Measurements from ENCODE around the gene HLA-DRA. TPM values are rescaled to one million over a fixed set of nuclear protein-coding genes. Genes with fewer than 3 reads are reported as not detected.

The HLA-DRA gene
- total RNA-seq, 2 experiments from 2014 or later, result 552 to 1,231 TPM

GRCh38 chr6:32483968-32484613 lies 44.4 kb downstream of the HLA-DRA start:
- Histone ChIP-seq H3K4me3 (ENCODE audit: low read depth, low read length, poor library complexity, severe bottlenecking) (no peak overlapping the region), H3K9me2 (ENCODE audit: insufficient read depth, low read length) (no peaks in the 10 kb centered on the region), H3K79me2 (ENCODE audit: insufficient read depth, low read depth, low read length) (no peaks in the 10 kb centered on the region), H3K9me3 (ENCODE audit: low read length) (no peaks in the 10 kb centered on the region), H4K20me1 (ENCODE audit: insufficient read depth, low read length) (no peaks in the 10 kb centered on the region), H3K27ac (ENCODE audit: low read depth, low read length, poor library complexity, severe bottlenecking) (no peak overlapping the region), H2AFZ (ENCODE audit: low read length) (no peak overlapping the region), H3K36me3 (ENCODE audit: insufficient read depth, low read length) (no peaks in the 10 kb centered on the region), H3K4me2 (ENCODE audit: low read length) (no peak overlapping the region), H3K4me1 (ENCODE audit: insufficient read depth, low read length, poor library complexity, severe bottlenecking) (peaks cover 5% of the 10 kb centered on the region)
- DNase-seq (ENCODE audit: low spot score), result no peak
- ChIA-PET POLR2A (interaction anchor here (0.6 to 1.1 kb wide), 3 partner anchors 46 to 204 kb away, joined by 3 to 4 read pairs (median 3); partner anchors contain the start of gene HLA-DRB5), CTCF (ENCODE audit: unreplicated experiment) (no interaction called here)
- BruUV-seq (replicated peaks), result no TSS peak
- intact Hi-C loops (cut with micrococcal nuclease; ENCODE audit: unreplicated experiment), result no loop called here
- TF ChIP-seq EZH2phosphoT487 (IDR thresholded peaks at IDR 0.05; ENCODE audit: borderline replicate concordance, low read depth, low read length), result no peak
- no peak for TF ChIP-seq CTCF (conservative IDR thresholded peaks at IDR 0.05; ENCODE audit: low read length)

- intact Hi-C loops (cut with micrococcal nuclease; ENCODE audit: unreplicated experiment), result no loop called here
- no TSS peak for BruUV-seq (replicated peaks)
- Histone ChIP-seq H3K9me2 (ENCODE audit: insufficient read depth, low read length) (no peaks in the 10 kb centered on the region), H3K79me2 (ENCODE audit: insufficient read depth, low read depth, low read length) (no peaks in the 10 kb centered on the region), H3K4me2 (ENCODE audit: low read length) (no peak overlapping the region), H3K4me1 (ENCODE audit: insufficient read depth, low read length, poor library complexity, severe bottlenecking) (peaks cover 5% of the 10 kb centered on the region), H3K9me3 (ENCODE audit: low read length) (no peaks in the 10 kb centered on the region), H3K36me3 (ENCODE audit: insufficient read depth, low read length) (no peaks in the 10 kb centered on the region), H3K27ac (ENCODE audit: low read depth, low read length, poor library complexity, severe bottlenecking) (no peak overlapping the region), H4K20me1 (ENCODE audit: insufficient read depth, low read length) (no peaks in the 10 kb centered on the region), H3K4me3 (ENCODE audit: low read depth, low read length, poor library complexity, severe bottlenecking) (no peak overlapping the region), H2AFZ (ENCODE audit: low read length) (no peak overlapping the region)
- TF ChIP-seq CTCF (conservative IDR thresholded peaks at IDR 0.05; ENCODE audit: low read length), result no peak
- no peak for TF ChIP-seq EZH2phosphoT487 (IDR thresholded peaks at IDR 0.05; ENCODE audit: borderline replicate concordance, low read depth, low read length)
- ChIA-PET CTCF (ENCODE audit: unreplicated experiment) (no interaction called here), POLR2A (interaction anchor here (0.6 kb wide), 1 partner anchor 117 kb away, joined by 4 read pairs; no protein-coding TSS in a partner anchor)
- no peak for DNase-seq (ENCODE audit: low spot score)
These were observed 44.9 kb downstream of the HLA-DRA start for GRCh38 chr6:32484614-32484998.

- Histone ChIP-seq H3K27ac (ENCODE audit: low read depth, low read length, poor library complexity, severe bottlenecking) (no peak overlapping the region), H3K4me3 (ENCODE audit: low read depth, low read length, poor library complexity, severe bottlenecking) (no peak overlapping the region), H2AFZ (ENCODE audit: low read length) (no peak overlapping the region), H3K79me2 (ENCODE audit: insufficient read depth, low read depth, low read length) (no peaks in the 10 kb centered on the region), H3K36me3 (ENCODE audit: insufficient read depth, low read length) (no peaks in the 10 kb centered on the region), H3K4me2 (ENCODE audit: low read length) (no peak overlapping the region), H3K9me2 (ENCODE audit: insufficient read depth, low read length) (no peaks in the 10 kb centered on the region), H3K4me1 (ENCODE audit: insufficient read depth, low read length, poor library complexity, severe bottlenecking) (peaks cover under 1% of the 10 kb centered on the region), H4K20me1 (ENCODE audit: insufficient read depth, low read length) (no peaks in the 10 kb centered on the region), H3K9me3 (ENCODE audit: low read length) (no peaks in the 10 kb centered on the region)
- ChIA-PET CTCF (ENCODE audit: unreplicated experiment) (no interaction called here), POLR2A (no interaction called here)
- no peak for DNase-seq (ENCODE audit: low spot score)
- intact Hi-C loops (cut with micrococcal nuclease; ENCODE audit: unreplicated experiment), result no loop called here
- TF ChIP-seq CTCF (conservative IDR thresholded peaks at IDR 0.05; ENCODE audit: low read length), result no peak
- TF ChIP-seq EZH2phosphoT487 (IDR thresholded peaks at IDR 0.05; ENCODE audit: borderline replicate concordance, low read depth, low read length), result no peak
- BruUV-seq (replicated peaks), result no TSS peak
These were observed 48.4 kb downstream of the HLA-DRA start for GRCh38 chr6:32488083-32488482.

Measured in OCI-LY7 (cell line).